NCI-H69 (cell line): ENCODE measurements around the gene TMEM9.

Experiments used
- DNase-seq: peaks from one replicate; lab custom pipeline; 2025; lab: John Stamatoyannopoulos, UW

Gene TMEM9

GRCh38 chr1:201154389-201155165, at the start of gene TMEM9:
TMEM9 (minus strand) TSS chr1:201154474; CDS start chr1:201153923, 551 bp downstream.
- peak; percentile 98 for DNase-seq

GRCh38 chr1:201198598-201198997, 44.3 kb upstream of the TMEM9 start:
- no peak for DNase-seq

GRCh38 chr1:201194046-201194445, 39.8 kb upstream of the TMEM9 start:
- DNase-seq: no peak

- peak; percentile 84 for DNase-seq
Observed at GRCh38 chr1:201192261-201192788, 38.1 kb upstream of the TMEM9 start.

GRCh38 chr1:201191653-201192260, 37.5 kb upstream of the TMEM9 start:
- no peak for DNase-seq

- peak; percentile 76 for DNase-seq
Observed at GRCh38 chr1:201190624-201191051, 36.4 kb upstream of the TMEM9 start, which contains the start of gene IGFN1. IGFN1 (plus strand) TSS chr1:201190824; CDS start chr1:201193294, 2,470 bp downstream.

- no peak for DNase-seq
Observed at GRCh38 chr1:201190005-201190404, 35.7 kb upstream of the TMEM9 start.

GRCh38 chr1:201189085-201189484, 34.8 kb upstream of the TMEM9 start:
- DNase-seq: no peak

GRCh38 chr1:201186192-201186591, 31.9 kb upstream of the TMEM9 start:
- DNase-seq: no peak

- DNase-seq: no peak
Observed at GRCh38 chr1:201185527-201186128, 31.4 kb upstream of the TMEM9 start.

GRCh38 chr1:201185123-201185453, 30.8 kb upstream of the TMEM9 start:
- no peak for DNase-seq

GRCh38 chr1:201184307-201185122, 30.2 kb upstream of the TMEM9 start:
- DNase-seq: peak; percentile 58

- no peak for DNase-seq
Observed at GRCh38 chr1:201183753-201184152, 29.5 kb upstream of the TMEM9 start.

GRCh38 chr1:201183209-201183608, 28.9 kb upstream of the TMEM9 start:
- DNase-seq: peak; percentile 79

GRCh38 chr1:201181726-201182125, 27.5 kb upstream of the TMEM9 start:
- DNase-seq: peak; percentile 42

GRCh38 chr1:201181323-201181722, 27.0 kb upstream of the TMEM9 start:
- DNase-seq: no peak

GRCh38 chr1:201180901-201181300, 26.6 kb upstream of the TMEM9 start:
- no peak for DNase-seq

- DNase-seq: no peak
Observed at GRCh38 chr1:201180141-201180540, 25.9 kb upstream of the TMEM9 start.

GRCh38 chr1:201178718-201179117, 24.4 kb upstream of the TMEM9 start:
- DNase-seq: no peak

- DNase-seq: no peak
Observed at GRCh38 chr1:201176940-201177339, 22.7 kb upstream of the TMEM9 start.

GRCh38 chr1:201175820-201176500, 21.7 kb upstream of the TMEM9 start:
- no peak for DNase-seq
